Panc1 (cell line): ENCODE measurements around the gene SLX4IP. TPM values are rescaled to one million over a fixed set of nuclear protein-coding genes. Genes with fewer than 3 reads are reported as not detected.
A peak's percentile ranks its signal among the peaks of the same experiment; 100 is the strongest.

Source experiments
- ATAC-seq: fragments of 200-7000 bp; cut with Tn5 transposase; 2 replicates; pipeline ENCODE4 v1.9.1; 2020; ENCODE audit warnings: mild to moderate bottlenecking, moderate library complexity
- BruUV-seq: library from RNA; stranded (reverse); fragments of 400-500 nt; replicated peaks from 2 replicates; lab custom pipeline; 2021; lab: Mats Ljungman, UMichigan
- CTCF ChIA-PET: fragments of 300-600 bp; sonication (Branson Sonifier 250); formaldehyde crosslinking; loops from one replicate; lab custom pipeline; 2022; ENCODE audit warnings: antibody characterized with exemption; lab: Charles Lee
- POLR2A ChIA-PET: fragments of 300-600 bp; sonication (Branson Sonifier 250); formaldehyde crosslinking; loops from one replicate; lab custom pipeline; 2022; ENCODE audit warnings: antibody characterized with exemption; lab: Charles Lee
- DNase-seq: peaks from one replicate; pipeline ENCODE4 v3.0.0-alpha.2; 2010; ENCODE audit warnings: low read depth, low spot score
- H3K27ac ChIP-seq: 2 replicates; pipeline ENCODE4 v1.5.1; 2011; ENCODE audit warnings: mild to moderate bottlenecking, low read length, inconsistent platforms
- H3K27me3 ChIP-seq: fragments of 200-500 bp; sonication (Bioruptor generic); 2 replicates; pipeline ENCODE4 v1.6.0; 2014; ENCODE audit warnings: low read length, inconsistent platforms; ENCODE audit not compliant: control insufficient read depth, insufficient read depth
- H3K36me3 ChIP-seq: fragments of 200-500 bp; sonication (Bioruptor generic); 2 replicates; pipeline ENCODE4 v1.5.1; 2014; ENCODE audit warnings: inconsistent platforms, mild to moderate bottlenecking, low read length, moderate library complexity; ENCODE audit not compliant: control insufficient read depth, insufficient read depth
- H3K4me1 ChIP-seq: 2 replicates; pipeline ENCODE4 v1.5.1; 2011; ENCODE audit warnings: inconsistent platforms, mild to moderate bottlenecking, low read length, moderate library complexity; ENCODE audit not compliant: control insufficient read depth, insufficient read depth
- H3K4me3 ChIP-seq, 2 experiments: 2 replicates each; pipeline ENCODE4 v1.5.1; 2011 to 2012; ENCODE audit warnings: low read depth in 2 of 2, low read length in 2 of 2, mild to moderate bottlenecking in 2 of 2, inconsistent platforms in 1 of 2, moderate library complexity in 1 of 2
- H3K9me3 ChIP-seq: fragments of 200-500 bp; sonication (Bioruptor generic); 2 replicates; pipeline ENCODE4 v1.5.1; 2014; ENCODE audit warnings: low read depth, mild to moderate bottlenecking, inconsistent platforms, low read length, moderate library complexity; ENCODE audit not compliant: control insufficient read depth, insufficient read depth
- CTCF ChIP-seq: fragments of 450-650 bp; IDR thresholded peaks from 2 replicates; pipeline ENCODE4 v1.5.1; 2017; ENCODE audit warnings: mild to moderate bottlenecking
- POLR2AphosphoS5 ChIP-seq: IDR thresholded peaks from 2 replicates; pipeline ENCODE4 v1.6.1; 2012; ENCODE audit warnings: mild to moderate bottlenecking, low read depth, low read length, moderate library complexity
- SIN3A ChIP-seq: IDR thresholded peaks from 2 replicates; pipeline ENCODE4 v1.6.1; 2012; ENCODE audit warnings: low read depth, mild to moderate bottlenecking, low read length, moderate library complexity, borderline replicate concordance; ENCODE audit not compliant: insufficient read depth
- TCF7L2 ChIP-seq: IDR thresholded peaks from 2 replicates; pipeline ENCODE4 v1.6.1; 2011; ENCODE audit warnings: mild to moderate bottlenecking, low read depth, low read length, inconsistent platforms
- in situ Hi-C: cut with HindIII; loops from 2 replicates; pipeline ENCODE4 v1.10.0; 2016; ENCODE audit warnings: low sequenced_read_pairs, low pct_unique_long_range_greater_than_20kb
- intact Hi-C: fragments of 100-400 bp; cut with micrococcal nuclease; formaldehyde crosslinking; loops from one replicate; pipeline ENCODE4 v1.10.0; 2022; ENCODE audit not compliant: unreplicated experiment
- total RNA-seq: library from RNA; stranded (reverse); gene quantifications from one replicate; pipeline ENCODE4 v1.2.1, GENCODE V29; 2021; ENCODE audit not compliant: unreplicated experiment
- TF ChIP-seq, protein P1 (sequence below), 2 experiments: IDR thresholded peaks; 2 replicates each; pipeline ENCODE4 v1.6.1; 2011 to 2012; ENCODE audit warnings: low read depth in 2 of 2, control low read depth in 1 of 2, low read length in 1 of 2, mild to moderate bottlenecking in 1 of 2, moderate library complexity in 1 of 2; ENCODE audit not compliant: insufficient read depth in 1 of 2

The SLX4IP gene
- total RNA-seq, 1 experiment from 2014 or later: 5.4 TPM

GRCh38 chr20:10555393-10555792 is 120.3 kb downstream of the SLX4IP start:
- DNase-seq: no peak
- Histone ChIP-seq H3K27ac (no peak overlapping the region; the same call in 1 of the 2 replicates), H3K4me1 (peaks cover 18% of the 10 kb centered on the region), H3K27me3 (no peaks in the 10 kb centered on the region), H3K36me3 (no peaks in the 10 kb centered on the region), H3K4me3 (no peak overlapping the region), H3K9me3 (no peaks in the 10 kb centered on the region)
- in situ Hi-C loops: no loop called here
- CTCF ChIA-PET: no interaction called here
- intact Hi-C loops: loop anchor here (10.0 kb wide), 2 partner anchors 119 to 659 kb away; partner anchors contain the start of gene JAG1
- no peak for ATAC-seq
- TF ChIP-seq, protein P1, sequence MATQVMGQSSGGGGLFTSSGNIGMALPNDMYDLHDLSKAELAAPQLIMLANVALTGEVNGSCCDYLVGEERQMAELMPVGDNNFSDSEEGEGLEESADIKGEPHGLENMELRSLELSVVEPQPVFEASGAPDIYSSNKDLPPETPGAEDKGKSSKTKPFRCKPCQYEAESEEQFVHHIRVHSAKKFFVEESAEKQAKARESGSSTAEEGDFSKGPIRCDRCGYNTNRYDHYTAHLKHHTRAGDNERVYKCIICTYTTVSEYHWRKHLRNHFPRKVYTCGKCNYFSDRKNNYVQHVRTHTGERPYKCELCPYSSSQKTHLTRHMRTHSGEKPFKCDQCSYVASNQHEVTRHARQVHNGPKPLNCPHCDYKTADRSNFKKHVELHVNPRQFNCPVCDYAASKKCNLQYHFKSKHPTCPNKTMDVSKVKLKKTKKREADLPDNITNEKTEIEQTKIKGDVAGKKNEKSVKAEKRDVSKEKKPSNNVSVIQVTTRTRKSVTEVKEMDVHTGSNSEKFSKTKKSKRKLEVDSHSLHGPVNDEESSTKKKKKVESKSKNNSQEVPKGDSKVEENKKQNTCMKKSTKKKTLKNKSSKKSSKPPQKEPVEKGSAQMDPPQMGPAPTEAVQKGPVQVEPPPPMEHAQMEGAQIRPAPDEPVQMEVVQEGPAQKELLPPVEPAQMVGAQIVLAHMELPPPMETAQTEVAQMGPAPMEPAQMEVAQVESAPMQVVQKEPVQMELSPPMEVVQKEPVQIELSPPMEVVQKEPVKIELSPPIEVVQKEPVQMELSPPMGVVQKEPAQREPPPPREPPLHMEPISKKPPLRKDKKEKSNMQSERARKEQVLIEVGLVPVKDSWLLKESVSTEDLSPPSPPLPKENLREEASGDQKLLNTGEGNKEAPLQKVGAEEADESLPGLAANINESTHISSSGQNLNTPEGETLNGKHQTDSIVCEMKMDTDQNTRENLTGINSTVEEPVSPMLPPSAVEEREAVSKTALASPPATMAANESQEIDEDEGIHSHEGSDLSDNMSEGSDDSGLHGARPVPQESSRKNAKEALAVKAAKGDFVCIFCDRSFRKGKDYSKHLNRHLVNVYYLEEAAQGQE (IDR thresholded peaks at IDR 0.05; ENCODE audit: insufficient read depth in 1 of 2, low read depth in 2 of 2, low read length in 1 of 2): peak in 1 of 2 experiments; percentile 56; a peak in 2 of 4 replicates
- no peak for TF ChIP-seq CTCF
- POLR2A ChIA-PET: interaction anchor here (0.6 kb wide), 1 partner anchor 118 kb away, joined by 3 read pairs; the partner anchor contains the start of gene JAG1
- no TSS peak for BruUV-seq

- no peaks in the 10 kb centered on the region for H3K36me3 ChIP-seq
- TF ChIP-seq TCF7L2: no peak
- TF ChIP-seq, protein P1 (IDR thresholded peaks at IDR 0.05; ENCODE audit: insufficient read depth in 1 of 2, low read depth in 2 of 2, low read length in 1 of 2): no peak
- no peak for TF ChIP-seq POLR2AphosphoS5
- no peak for TF ChIP-seq CTCF
- no peak for TF ChIP-seq SIN3A
- H3K9me3 ChIP-seq: no peaks in the 10 kb centered on the region
- H3K4me3 ChIP-seq: no peak overlapping the region
- in situ Hi-C loops: no loop called here
- no peaks in the 10 kb centered on the region for H3K27me3 ChIP-seq
- BruUV-seq: no TSS peak
- intact Hi-C loops: loop anchor here (10.0 kb wide), 2 partner anchors 119 to 659 kb away; partner anchors contain the start of gene JAG1
- H3K4me1 ChIP-seq: peaks cover 18% of the 10 kb centered on the region
- ChIA-PET CTCF (no interaction called here), POLR2A (no interaction called here)
- DNase-seq (no peak), ATAC-seq (0 out of 2 replicates have a peak, but pooled peaks have one; percentile 62)
- peak overlapping the region; percentile 0; the same call in 1 of the 2 replicates for H3K27ac ChIP-seq
Observed at GRCh38 chr20:10555865-10556308, 120.8 kb downstream of the SLX4IP start.
